ENCODE data around the gene KDM4B. TPM values are rescaled to one million over a fixed set of nuclear protein-coding genes. Genes with fewer than 3 reads are reported as not detected.

The KDM4B gene
- total and polyA plus RNA-seq, 2 of the 8 experiments (the other 6 are each of a cell fraction or from before 2014, with no cell fraction given), result 12.0 to 31.9 TPM

- Histone ChIP-seq H3K4ac (replicated peaks; ENCODE audit: insufficient read length, low read depth, low read length) (no peak overlapping the region), H3K14ac (ENCODE audit: insufficient read length) (no peak overlapping the region), H3K23me2 (ENCODE audit: low read depth, low read length) (no peaks in the 10 kb centered on the region), H2AK5ac (ENCODE audit: low read depth, low read length) (no peak overlapping the region), H3K56ac (replicated peaks; ENCODE audit: insufficient read length, low read depth, low read length) (no peak overlapping the region), H2BK15ac (ENCODE audit: low read length) (no peak overlapping the region), H2AFZ (ENCODE audit: low read length) (no peak overlapping the region), H2BK5ac (ENCODE audit: low read depth, low read length) (no peak overlapping the region), H3K18ac (ENCODE audit: extremely low read depth, low read length) (no peak overlapping the region), H4K5ac (ENCODE audit: insufficient read length, low read depth, low read length) (no peak overlapping the region), H3K27ac (ENCODE audit: low read depth, low read length) (no peak overlapping the region), H3K4me3 (ENCODE audit: extremely low read depth in 1 of 4, insufficient read depth in 2 of 4, low read depth in 3 of 4, low read length in 4 of 4) (no peak overlapping the region), H3K9me3 (ENCODE audit: insufficient read depth in 2 of 2, low read depth in 1 of 2, low read length in 1 of 2) (no peaks in the 10 kb centered on the region), H2BK120ac (replicated peaks; ENCODE audit: low read depth, low read length) (no peak overlapping the region), H4K8ac (ENCODE audit: extremely low read depth, insufficient read depth, low read length) (no peak overlapping the region), H3K23ac (ENCODE audit: insufficient read length) (no peak overlapping the region), H4K20me1 (replicated peaks in 1 of 2; ENCODE audit: control insufficient read depth in 1 of 2, insufficient read depth in 2 of 2, low read length in 2 of 2) (peaks cover 14 to 23% of the 10 kb centered on the region in 2 experiments), H3K79me1 (ENCODE audit: low read depth, low read length) (peaks cover 4% of the 10 kb centered on the region; the same call in 1 of the 2 replicates), H2BK20ac (ENCODE audit: low read length) (no peak overlapping the region), H2BK12ac (ENCODE audit: low read depth, low read length) (no peak overlapping the region), H3K79me2 (ENCODE audit: control insufficient read depth in 1 of 2, insufficient read depth in 2 of 2, low read length in 2 of 2) (peaks cover 0 to 72% of the 10 kb centered on the region in 2 experiments; a peak in 2 of 4 replicates), H4K91ac (replicated peaks; ENCODE audit: insufficient read length, low read length) (no peak overlapping the region), H3K27me3 (replicated peaks in 1 of 4; ENCODE audit: control insufficient read depth in 3 of 4, extremely low read depth in 1 of 4, insufficient read depth in 3 of 4, low read length in 3 of 4) (no peaks in the 10 kb centered on the region), H3K9ac (replicated peaks in 1 of 4; ENCODE audit: extremely low read depth in 1 of 4, low read depth in 3 of 4, low read length in 3 of 4) (no peak overlapping the region), H3K4me2 (ENCODE audit: insufficient read depth in 1 of 2, low read depth in 2 of 2, low read length in 2 of 2) (no peak overlapping the region), H3K4me1 (replicated peaks in 1 of 4; ENCODE audit: control insufficient read depth in 3 of 4, insufficient read depth in 4 of 4, low read length in 3 of 4) (no peaks in the 10 kb centered on the region; a peak in 3 of 7 replicates), H3K36me3 (ENCODE audit: control insufficient read depth in 2 of 4, insufficient read depth in 4 of 4, low read length in 3 of 4) (no peaks in the 10 kb centered on the region)
- 92% methylated on average over 7 of the region's 7 CpGs; no CpG with 5 or more reads in 1 of the 2 experiments for WGBS, 2 experiments (ENCODE audit: extremely low coverage in 1 of 2, insufficient coverage in 1 of 2, insufficient read length in 1 of 2, insufficient replicate concordance in 2 of 2, low coverage in 1 of 2, low lambda C conversion rate in 2 of 2, missing lambda C conversion rate in 1 of 2)
- POLR2A ChIA-PET (ENCODE audit: partially characterized antibody), result interaction anchor here (0.9 kb wide), 1 partner anchor 36 kb away, joined by 3 read pairs; no protein-coding TSS in a partner anchor
- FAIRE-seq, result no peak
- CTCF ChIA-PET (ENCODE audit: partially characterized antibody), result interaction anchor here (0.5 to 2.2 kb wide), 7 partner anchors 10 to 346 kb away, joined by 3 to 8 read pairs (median 5); no protein-coding TSS in a partner anchor
- no peak for DNase-seq (ENCODE audit: low read depth in 1 of 2, low spot score in 2 of 2)
- TF ChIP-seq POLR2A (IDR thresholded peaks at IDR 0.05; ENCODE audit: control extremely low read depth in 1 of 2, low read depth in 2 of 2, low read length in 2 of 2), result no peak
Measured at GRCh38 chr19:4990306-4990705, 21.4 kb downstream of the KDM4B start.
